Neural crest cell (in vitro differentiated cells): Measurements from ENCODE around the gene ATP11A. TPM values are rescaled to one million over a fixed set of nuclear protein-coding genes. Genes with fewer than 3 reads are reported as not detected.

Experiments used
- DNase-seq: peaks from one replicate; pipeline ENCODE4 v3.0.0; 2021; ENCODE audit warnings: low read depth, mixed read lengths, low spot score
- H3K27ac Mint-ChIP-seq: one replicate; pipeline ENCODE4 v1.8.0; 2021; ENCODE audit warnings: mild to moderate bottlenecking, mixed read lengths; ENCODE audit not compliant: unreplicated experiment
- H3K27me3 Mint-ChIP-seq: 2 replicates; pipeline ENCODE4 v1.8.0; 2021; ENCODE audit warnings: low read depth, mild to moderate bottlenecking, mixed read lengths
- H3K36me3 Mint-ChIP-seq: 2 replicates; pipeline ENCODE4 v1.8.0; 2021; ENCODE audit warnings: low read depth, mild to moderate bottlenecking, mixed read lengths
- H3K4me1 Mint-ChIP-seq: 2 replicates; pipeline ENCODE4 v1.8.0; 2021; ENCODE audit warnings: mixed read lengths
- H3K4me3 Mint-ChIP-seq: one replicate; pipeline ENCODE4 v1.8.0; 2021; ENCODE audit warnings: mild to moderate bottlenecking, mixed read lengths
- H3K9me3 Mint-ChIP-seq: 2 replicates; pipeline ENCODE4 v1.8.0; 2021; ENCODE audit warnings: mixed read lengths
- CTCF ChIP-seq: fragments of 200-600 bp; sonication (generic); conservative IDR thresholded peaks from 2 replicates; pipeline ENCODE4 v1.5.0; 2021; ENCODE audit warnings: antibody characterized with exemption, mild to moderate bottlenecking
- total RNA-seq: library from RNA; stranded (reverse); gene quantifications from 2 replicates; pipeline ENCODE4 v1.2.1, GENCODE V29; 2021

ATP11A gene
- total RNA-seq, 1 donor from 2014 or later, result 97.4 TPM

- H3K9me3 Mint-ChIP-seq, result peaks cover 7% of the 10 kb centered on the region
- no peaks in the 10 kb centered on the region for H3K4me1 Mint-ChIP-seq
- no peaks in the 10 kb centered on the region for H3K27me3 Mint-ChIP-seq
- TF ChIP-seq CTCF, result no peak
- H3K36me3 Mint-ChIP-seq, result no peaks in the 10 kb centered on the region
- H3K4me3 Mint-ChIP-seq, result no peak overlapping the region
- H3K27ac Mint-ChIP-seq, result no peak overlapping the region
- DNase-seq, result no peak
Observed at GRCh38 chr13:112661291-112661690, 28.5 kb upstream of the ATP11A start.

GRCh38 chr13:112664501-112665203 is 25.2 kb upstream of the ATP11A start:
- Mint-ChIP-seq H3K27me3 (no peaks in the 10 kb centered on the region), H3K4me3 (no peak overlapping the region), H3K4me1 (no peaks in the 10 kb centered on the region), H3K9me3 (peaks cover 7% of the 10 kb centered on the region), H3K36me3 (no peaks in the 10 kb centered on the region), H3K27ac (no peak overlapping the region)
- DNase-seq, result no peak
- no peak for TF ChIP-seq CTCF

- peaks cover 5% of the 10 kb centered on the region for H3K4me1 Mint-ChIP-seq
- no peak for TF ChIP-seq CTCF
- H3K27me3 Mint-ChIP-seq, result no peaks in the 10 kb centered on the region
- no peaks in the 10 kb centered on the region for H3K36me3 Mint-ChIP-seq
- no peak overlapping the region for H3K4me3 Mint-ChIP-seq
- H3K27ac Mint-ChIP-seq, result no peak overlapping the region
- no peaks in the 10 kb centered on the region for H3K9me3 Mint-ChIP-seq
- no peak for DNase-seq
Observed at GRCh38 chr13:112668924-112669323, 20.9 kb upstream of the ATP11A start.

- Mint-ChIP-seq H3K36me3 (no peaks in the 10 kb centered on the region), H3K4me3 (no peak overlapping the region), H3K27me3 (no peaks in the 10 kb centered on the region), H3K4me1 (peaks cover 7% of the 10 kb centered on the region), H3K9me3 (no peaks in the 10 kb centered on the region), H3K27ac (no peak overlapping the region)
- no peak for TF ChIP-seq CTCF
- DNase-seq, result no peak
Observed at GRCh38 chr13:112669881-112670499, 19.8 kb upstream of the ATP11A start.

GRCh38 chr13:112670864-112671263 is 19.0 kb upstream of the ATP11A start:
- Mint-ChIP-seq H3K9me3 (no peaks in the 10 kb centered on the region), H3K27ac (no peak overlapping the region)

More at GRCh38 chr13:112670864-112671263, 19.0 kb upstream of the ATP11A start:
- Mint-ChIP-seq H3K27me3 (no peaks in the 10 kb centered on the region), H3K4me1 (peaks cover 7% of the 10 kb centered on the region), H3K36me3 (no peaks in the 10 kb centered on the region), H3K4me3 (no peak overlapping the region)
- no peak for DNase-seq
- no peak for TF ChIP-seq CTCF
